HCT116 (cell line): ENCODE measurements around the gene NANOS2. TPM values are rescaled to one million over a fixed set of nuclear protein-coding genes. Genes with fewer than 3 reads are reported as not detected.

Experiments used
- ATAC-seq: fragments of 200-7000 bp; cut with Tn5 transposase; 2 replicates; pipeline ENCODE4 v1.9.1; 2020; ENCODE audit warnings: mild to moderate bottlenecking, moderate library complexity
- BruUV-seq: library from RNA; stranded (reverse); fragments of 400-500 nt; replicated peaks from 2 replicates; lab custom pipeline; 2021; lab: Mats Ljungman, UMichigan
- CTCF ChIA-PET: fragments of 300-600 bp; sonication (Branson Sonifier 250); formaldehyde crosslinking; loops from one replicate; lab custom pipeline; 2021; ENCODE audit warnings: antibody characterized with exemption; lab: Charles Lee
- POLR2A ChIA-PET: fragments of 300-600, 350-600 bp; sonication (Branson Sonifier 250); formaldehyde crosslinking; loops from one replicate; lab custom pipeline; 2021; ENCODE audit warnings: antibody characterized with exemption; lab: Charles Lee
- RAD21 ChIA-PET, 2 experiments: fragments of 300-600 bp; sonication (Branson Sonifier 250); formaldehyde crosslinking; loops; one replicate each; lab custom pipeline; 2023; ENCODE audit warnings: low total read pairs in 2 of 2; ENCODE audit not compliant: uncharacterized antibody in 2 of 2, unreplicated experiment in 2 of 2, low non-redundant PET in 1 of 2; lab: Charles Lee
- DNase-seq: peaks from one replicate; pipeline ENCODE4 v3.0.0-alpha.2; 2010; ENCODE audit warnings: low read depth, low spot score
- H2AFZ ChIP-seq: fragments of 200-600 bp; shearing (Covaris generic), sonication (generic); 2 replicates; pipeline ENCODE4 v1.6.1; 2017; ENCODE audit warnings: low read depth, mixed run types, mixed read lengths, antibody characterized with exemption, low read length; ENCODE audit not compliant: poor library complexity, severe bottlenecking
- H3K27ac ChIP-seq: 2 replicates; pipeline ENCODE4 v1.5.1; 2012; ENCODE audit warnings: low read depth, low read length
- H3K27me3 ChIP-seq: fragments of 200-600 bp; sonication (generic); 2 replicates; pipeline ENCODE4 v1.6.1; 2016; ENCODE audit warnings: mixed run types, low read length, mixed read lengths; ENCODE audit not compliant: insufficient read depth
- H3K36me3 ChIP-seq, 2 experiments: fragments of 200-500 bp in 1 of 2; fragments of 200-600 bp in 1 of 2; sonication (Bioruptor generic) in 1 of 2; sonication (generic) in 1 of 2; 2 replicates each; pipeline versions ENCODE4 v1.5.1 to v1.6.1; 2014 to 2016; ENCODE audit warnings: low read length in 2 of 2, inconsistent platforms in 1 of 2, mixed read lengths in 1 of 2, mixed run types in 1 of 2; ENCODE audit not compliant: insufficient read depth in 2 of 2, control insufficient read depth in 1 of 2
- H3K4me1 ChIP-seq, 2 experiments: fragments of 200-600 bp in 1 of 2; sonication (generic) in 1 of 2; 2 replicates each; pipeline versions ENCODE4 v1.5.1 to v1.6.1; 2012 to 2017; ENCODE audit warnings: low read length in 2 of 2, inconsistent platforms in 1 of 2, mild to moderate bottlenecking in 1 of 2, mixed read lengths in 1 of 2, mixed run types in 1 of 2, moderate library complexity in 1 of 2; ENCODE audit not compliant: insufficient read depth in 2 of 2, control insufficient read depth in 1 of 2
- H3K4me2 ChIP-seq: fragments of 200-600 bp; sonication (generic); 2 replicates; pipeline ENCODE4 v1.6.1; 2017; ENCODE audit warnings: mixed run types, low read length, mixed read lengths
- H3K4me3 ChIP-seq, 2 experiments: fragments of 200-600 bp in 1 of 2; sonication (generic) in 1 of 2; replicated peaks in 1 of 2; 2 replicates each; pipeline ENCODE4 v1.5.1; 2011 to 2016; ENCODE audit warnings: low read length in 2 of 2, control low read depth in 1 of 2, low read depth in 1 of 2, mild to moderate bottlenecking in 1 of 2, mixed read lengths in 1 of 2, mixed run types in 1 of 2
- H3K79me2 ChIP-seq: fragments of 200-600 bp; sonication (generic); 2 replicates; pipeline ENCODE4 v1.6.1; 2017; ENCODE audit warnings: mild to moderate bottlenecking, mixed run types, low read length, moderate library complexity, mixed read lengths; ENCODE audit not compliant: insufficient read depth
- H3K9ac ChIP-seq: fragments of 200-600 bp; sonication (generic); 2 replicates; pipeline ENCODE4 v1.6.1; 2016; ENCODE audit warnings: low read length, mixed read lengths
- H3K9me2 ChIP-seq: fragments of 200-600 bp; sonication (generic), shearing (Covaris generic); 2 replicates; pipeline ENCODE4 v1.6.1; 2017; ENCODE audit warnings: mixed run types, mild to moderate bottlenecking, moderate library complexity; ENCODE audit not compliant: insufficient read depth
- H3K9me3 ChIP-seq, 2 experiments: fragments of 200-500 bp in 1 of 2; fragments of 200-600 bp in 1 of 2; sonication (Bioruptor generic) in 1 of 2; sonication (generic) in 1 of 2; 2 replicates each; pipeline ENCODE4 v1.6.1; 2014 to 2017; ENCODE audit warnings: low read length in 2 of 2, mixed read lengths in 2 of 2, inconsistent platforms in 1 of 2, low read depth in 1 of 2, mild to moderate bottlenecking in 1 of 2, mixed run types in 1 of 2, moderate library complexity in 1 of 2; ENCODE audit not compliant: control insufficient read depth in 1 of 2, insufficient read depth in 1 of 2
- H4K20me1 ChIP-seq: fragments of 200-600 bp; sonication (generic), shearing (Covaris generic); 2 replicates; pipeline ENCODE4 v1.6.1; 2017; ENCODE audit warnings: mixed run types, mild to moderate bottlenecking, moderate library complexity; ENCODE audit not compliant: insufficient read depth
- CBX3 ChIP-seq: IDR thresholded peaks from 2 replicates; pipeline ENCODE4 v1.6.1; 2012; ENCODE audit warnings: low read depth
- EZH2phosphoT487 ChIP-seq: fragments of 200-600 bp; IDR thresholded peaks from 2 replicates; pipeline ENCODE4 v1.6.1; 2018; ENCODE audit warnings: antibody characterized with exemption, borderline replicate concordance
- RAD21 ChIP-seq: IDR thresholded peaks from 2 replicates; pipeline ENCODE4 v1.6.1; 2012; ENCODE audit warnings: low read depth, mild to moderate bottlenecking
- TCF7L2 ChIP-seq: IDR thresholded peaks from 2 replicates; pipeline ENCODE4 v1.7.0; 2011; ENCODE audit warnings: borderline replicate concordance, inconsistent platforms; ENCODE audit not compliant: insufficient read depth, insufficient read length; ENCODE audit errors: extremely low read depth
- intact Hi-C: fragments of 100-400 bp; cut with micrococcal nuclease; formaldehyde crosslinking; loops from 2 replicates; pipeline ENCODE4 v1.10.0; 2022
- total RNA-seq: library from RNA; stranded (reverse); gene quantifications from one replicate; pipeline ENCODE4 v1.2.1, GENCODE V29; 2021; ENCODE audit not compliant: unreplicated experiment

Gene NANOS2
- total RNA-seq, 1 experiment from 2014 or later: not detected

DNA sequence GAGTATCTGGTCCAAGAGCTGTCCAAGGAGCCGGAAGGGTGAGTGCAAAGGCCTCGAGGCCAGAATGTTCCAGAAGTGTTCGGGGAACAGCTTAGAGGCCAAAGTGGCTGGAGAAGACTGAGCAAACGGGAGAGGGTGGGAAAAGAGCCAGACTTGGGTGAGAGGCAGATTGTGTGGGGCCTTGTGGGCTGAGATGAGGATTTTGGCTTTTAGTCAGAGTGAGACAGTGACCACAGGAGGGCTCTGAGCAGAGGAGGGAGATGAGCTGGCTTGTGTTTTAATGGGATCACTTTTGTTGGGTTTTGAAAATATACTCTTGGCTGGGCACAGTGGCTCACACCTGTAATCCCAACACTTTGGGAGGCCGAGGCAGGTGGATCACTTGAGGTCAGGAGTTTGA lies 5.6 kb downstream of the NANOS2 start:
- H4K20me1 ChIP-seq: no peaks in the 10 kb centered on the region
- peaks cover 0 to 7% of the 10 kb centered on the region in 2 experiments; a peak in 1 of 4 replicates for H3K4me1 ChIP-seq
- intact Hi-C loops: no loop called here
- CTCF ChIA-PET: interaction anchor here (1.0 kb wide), 1 partner anchor 44 kb away, joined by 3 read pairs; the partner anchor contains the start of gene FOXA3
- H3K27me3 ChIP-seq: no peaks in the 10 kb centered on the region
- no peak for ATAC-seq
- H3K9ac ChIP-seq: no peak overlapping the region
- POLR2A ChIA-PET: no interaction called here
- no peak overlapping the region for H3K27ac ChIP-seq
- no peaks in the 10 kb centered on the region for H3K79me2 ChIP-seq
- no peak overlapping the region for H3K4me2 ChIP-seq
- H3K36me3 ChIP-seq: no peaks in the 10 kb centered on the region
- H2AFZ ChIP-seq: no peak overlapping the region
- no peak overlapping the region for H3K4me3 ChIP-seq
- no peaks in the 10 kb centered on the region for H3K9me3 ChIP-seq
- no peaks in the 10 kb centered on the region for H3K9me2 ChIP-seq
- RAD21 ChIA-PET: no interaction called here
- TF ChIP-seq CBX3: no peak
- DNase-seq: no peak
- BruUV-seq: no TSS peak

DNA sequence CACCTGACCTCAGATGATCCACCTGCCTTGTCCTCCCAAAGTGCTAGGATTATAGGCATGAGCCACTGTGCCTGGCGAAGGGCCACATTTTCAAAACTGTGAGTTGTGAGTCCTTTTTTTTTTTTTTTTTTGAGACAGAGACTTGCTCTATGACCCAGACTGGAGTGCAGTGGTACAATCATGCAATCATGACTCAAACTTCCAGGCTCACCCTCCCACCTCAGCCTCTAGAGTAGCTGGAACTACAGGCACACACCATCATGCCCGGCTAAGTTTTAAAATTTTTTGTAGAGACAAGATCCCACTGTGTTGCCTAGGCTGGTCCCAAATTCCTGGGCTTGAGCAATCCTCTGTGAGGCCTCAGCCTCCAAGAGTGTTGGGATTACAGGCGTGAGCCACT lies 8.4 kb downstream of the NANOS2 start:
- DNase-seq: no peak
- H2AFZ ChIP-seq: no peak overlapping the region

More for the DNA sequence above, 8.4 kb downstream of the NANOS2 start:
- Histone ChIP-seq H3K9me3 (no peaks in the 10 kb centered on the region), H3K36me3 (no peaks in the 10 kb centered on the region), H3K27me3 (no peaks in the 10 kb centered on the region), H4K20me1 (no peaks in the 10 kb centered on the region), H3K9me2 (no peaks in the 10 kb centered on the region), H3K27ac (no peak overlapping the region), H3K4me1 (peaks cover 0 to 10% of the 10 kb centered on the region in 2 experiments; a peak in 1 of 4 replicates), H3K4me2 (no peak overlapping the region)
- intact Hi-C loops: no loop called here
- RAD21 ChIA-PET: no interaction called here
- no TSS peak for BruUV-seq
- ATAC-seq: no peak
- POLR2A ChIA-PET: no interaction called here
- no peak for TF ChIP-seq CBX3
- no peak for TF ChIP-seq RAD21
- TF ChIP-seq EZH2phosphoT487: no peak
- TF ChIP-seq TCF7L2: no peak
- TF ChIP-seq, all 23 proteins: peak for 0
- H3K4me3 ChIP-seq: no peak overlapping the region
- H3K79me2 ChIP-seq: peaks cover 5% of the 10 kb centered on the region; the same call in 1 of the 2 replicates
- H3K9ac ChIP-seq: no peak overlapping the region
- CTCF ChIA-PET: no interaction called here
